Stomach (tissue), 9 donors: ENCODE results near the gene RGS7. TPM values are rescaled to one million over a fixed set of nuclear protein-coding genes. Genes with fewer than 3 reads are reported as not detected.

Experiments
- DNase-seq, 2 donors: peaks; one replicate each; pipeline versions ENCODE4 v3.0.0 to v3.0.0-alpha.2; 2013 to 2019
- H3K27ac ChIP-seq, 5 donors: fragments of 200-600 bp in 4 of 5; sonication (generic) in 4 of 5; one replicate each; pipeline ENCODE4 v1.5.1; 2013 to 2019; ENCODE audit warnings: mild to moderate bottlenecking in 1 of 5, moderate library complexity in 1 of 5
- H3K27me3 ChIP-seq, 3 donors: fragments of 200-600 bp; sonication (generic); one replicate each; pipeline ENCODE4 v1.5.1; 2017 to 2019; ENCODE audit warnings: mixed run types in 1 of 3
- H3K36me3 ChIP-seq, 4 donors: fragments of 200-600 bp; sonication (generic); 1 replicate in 3 of 4; 2 replicates in 1 of 4; pipeline ENCODE4 v1.5.1; 2016 to 2019
- H3K4me1 ChIP-seq, 4 donors: fragments of 200-600 bp; sonication (generic); one replicate each; pipeline ENCODE4 v1.5.1; 2016 to 2019
- H3K4me3 ChIP-seq, 4 donors: fragments of 200-600 bp; sonication (generic) in 3 of 4; one replicate each; pipeline ENCODE4 v1.5.1; 2016 to 2019; ENCODE audit warnings: mild to moderate bottlenecking in 1 of 4
- H3K9me3 ChIP-seq, 4 donors: fragments of 200-600 bp; sonication (generic); one replicate each; pipeline ENCODE4 v1.5.1; 2016 to 2019
- CTCF ChIP-seq, 7 experiments: fragments of 450-650 bp in 4 of 7; fragments of 200-600 bp in 3 of 7; sonication (generic) in 3 of 7; IDR thresholded peaks; one replicate each; pipeline ENCODE4 v1.5.1; 2016 to 2019; ENCODE audit warnings: antibody characterized with exemption in 7 of 7, control low read depth in 2 of 7, mild to moderate bottlenecking in 1 of 7
- EP300 ChIP-seq: sonication (generic); formaldehyde crosslinking; IDR thresholded peaks from one replicate; pipeline ENCODE4 v1.6.1; 2017; ENCODE audit warnings: antibody characterized with exemption
- POLR2A ChIP-seq, 4 donors: fragments of 450-650 bp; IDR thresholded peaks; one replicate each; pipeline ENCODE4 v1.6.1; 2016; ENCODE audit warnings: antibody characterized with exemption in 4 of 4, control low read depth in 2 of 4, mild to moderate bottlenecking in 1 of 4, moderate library complexity in 1 of 4
- POLR2AphosphoS5 ChIP-seq, 3 donors: sonication (generic); formaldehyde crosslinking; IDR thresholded peaks; one replicate each; pipeline ENCODE4 v1.6.1; 2016; ENCODE audit warnings: antibody characterized with exemption in 3 of 3
- WGBS, 5 donors: extraction: QIAGEN DNeasy Blood & Tissue Kit in 3 of 5; methylation state at CpG; one replicate each; pipeline versions ENCODE4 v1.1.5 to v1.1.7; 2013 to 2018; 5-methylcytosine and 5-hydroxymethylcytosine counted together
- intact Hi-C: fragments of 100-400 bp; cut with DNase I; formaldehyde crosslinking; loops from one replicate; pipeline ENCODE4 v1.15.1; 2023; ENCODE audit warnings: low total_unique reads
- polyA plus RNA-seq, 3 donors: library from polyadenylated mRNA; stranded (reverse); fragments of 200-250 nt; gene quantifications; one replicate each; pipeline ENCODE4 v1.2.3, GENCODE V29; 2013
- total RNA-seq, 5 donors: library from RNA; depleted of rRNA; stranded (reverse); fragments of >200 nt; gene quantifications; one replicate each; pipeline versions ENCODE4 v1.1.0 to v1.2.3, GENCODE V29; 2014 to 2016
- donor health status: healthy with polysubstance abuse.
- donor health status: Bipolar disorder and iron deficiency.
- donor health status: healthy.

RGS7 gene
- total and polyA plus RNA-seq, 8 donors = 0.23 to 2.9 (median 1.9) TPM; not detected in 2

GRCh38 chr1:241161188-241161689 is 195.8 kb downstream of the RGS7 start:
- Histone ChIP-seq H3K4me3 (no peak overlapping the region), H3K27me3 (no peaks in the 10 kb centered on the region), H3K36me3 (no peaks in the 10 kb centered on the region), H3K9me3 (no peaks in the 10 kb centered on the region), H3K4me1 (peaks cover 0 to 9% (median 0%) of the 10 kb centered on the region in 4 donors), H3K27ac (no peak overlapping the region)
- WGBS, 5 donors = 80 to 92% (median 87%) methylated on average over 2 of the region's 2 CpGs
- no peak for DNase-seq
- intact Hi-C loops = no loop called here
- TF ChIP-seq CTCF (IDR thresholded peaks at IDR 0.05) (no peak), EP300 (no peak), POLR2A (IDR thresholded peaks at IDR 0.05) (no peak), POLR2AphosphoS5 (IDR thresholded peaks at IDR 0.05) (no peak)

- no peak for DNase-seq
- intact Hi-C loops = no loop called here
- H3K27me3 ChIP-seq = no peaks in the 10 kb centered on the region
- 83 to 90% (median 87%) methylated on average over 3 of the region's 3 CpGs for WGBS, 5 donors
- H3K9me3 ChIP-seq = no peaks in the 10 kb centered on the region
- TF ChIP-seq POLR2AphosphoS5 (IDR thresholded peaks at IDR 0.05) (no peak), POLR2A (IDR thresholded peaks at IDR 0.05) (no peak), EP300 (no peak), CTCF (IDR thresholded peaks at IDR 0.05) (no peak)
- no peak overlapping the region for H3K4me3 ChIP-seq
- no peaks in the 10 kb centered on the region for H3K36me3 ChIP-seq
- no peak overlapping the region for H3K27ac ChIP-seq
- H3K4me1 ChIP-seq = peaks cover 0 to 12% (median 0%) of the 10 kb centered on the region in 4 donors
Measured at GRCh38 chr1:241157435-241157834, 199.6 kb downstream of the RGS7 start.

GRCh38 chr1:241156231-241156965 is 200.6 kb downstream of the RGS7 start:
- Histone ChIP-seq H3K4me3 (no peak overlapping the region), H3K9me3 (no peaks in the 10 kb centered on the region), H3K27me3 (no peaks in the 10 kb centered on the region), H3K27ac (peak overlapping the region in 1 of 5 donors; percentile 30), H3K4me1 (peaks cover 0 to 12% (median 0%) of the 10 kb centered on the region in 4 donors), H3K36me3 (no peaks in the 10 kb centered on the region)
- peak; percentile 39 to 55 for DNase-seq
- TF ChIP-seq POLR2A (IDR thresholded peaks at IDR 0.05) (no peak), POLR2AphosphoS5 (IDR thresholded peaks at IDR 0.05) (peak in 1 of 3 donors; percentile 25)
- intact Hi-C loops = no loop called here
- WGBS, 5 donors = 21 to 38% (median 28%) methylated on average over 2 to 3 of the region's 3 CpGs

GRCh38 chr1:241145881-241146280 is 211.1 kb downstream of the RGS7 start:
- WGBS, 5 donors = 59 to 71% (median 65%) methylated on average over 2 of the region's 2 CpGs
- intact Hi-C loops = no loop called here

More at GRCh38 chr1:241145881-241146280, 211.1 kb downstream of the RGS7 start:
- no peak for TF ChIP-seq EP300
- no peak for TF ChIP-seq POLR2A (IDR thresholded peaks at IDR 0.05)
- TF ChIP-seq CTCF (IDR thresholded peaks at IDR 0.05) = no peak
- TF ChIP-seq POLR2AphosphoS5 (IDR thresholded peaks at IDR 0.05) = no peak
- H3K27ac ChIP-seq = no peak overlapping the region
- H3K27me3 ChIP-seq = no peaks in the 10 kb centered on the region
- H3K36me3 ChIP-seq = no peaks in the 10 kb centered on the region
- DNase-seq = no peak
- no peak overlapping the region for H3K4me3 ChIP-seq
- no peaks in the 10 kb centered on the region for H3K9me3 ChIP-seq
- no peaks in the 10 kb centered on the region for H3K4me1 ChIP-seq
